Liver (tissue), 9 donors: ENCODE measurements around the gene HIVEP2. TPM values are rescaled to one million over a fixed set of nuclear protein-coding genes. Genes with fewer than 3 reads are reported as not detected.

ENCODE experiments used
- DNase-seq: peaks from one replicate; pipeline ENCODE4 v3.0.0-alpha.2; 2017; ENCODE audit warnings: low spot score
- H3K27ac ChIP-seq, 2 donors: one replicate each; pipeline ENCODE4 v1.7.0; 2013; ENCODE audit warnings: inconsistent platforms in 2 of 2, low read length in 2 of 2, control low read depth in 1 of 2, low read depth in 1 of 2, mild to moderate bottlenecking in 1 of 2
- H3K27me3 ChIP-seq, 4 donors: one replicate each; pipeline versions ENCODE4 v1.6.1 to v1.7.0; 2013; ENCODE audit warnings: low read length in 3 of 4, inconsistent platforms in 1 of 4, mild to moderate bottlenecking in 1 of 4, moderate library complexity in 1 of 4; ENCODE audit not compliant: control insufficient read depth in 4 of 4, insufficient read depth in 4 of 4
- H3K36me3 ChIP-seq, 4 donors: one replicate each; pipeline versions ENCODE4 v1.6.1 to v1.7.0; 2013; ENCODE audit warnings: low read length in 3 of 4, mild to moderate bottlenecking in 3 of 4, low read depth in 1 of 4, moderate library complexity in 1 of 4; ENCODE audit not compliant: control insufficient read depth in 4 of 4, insufficient read depth in 3 of 4
- H3K4me1 ChIP-seq, 4 donors: one replicate each; pipeline versions ENCODE4 v1.6.1 to v1.7.0; 2013; ENCODE audit warnings: low read length in 3 of 4, mild to moderate bottlenecking in 3 of 4, moderate library complexity in 1 of 4; ENCODE audit not compliant: control insufficient read depth in 4 of 4, insufficient read depth in 4 of 4
- H3K4me3 ChIP-seq, 3 donors: one replicate each; pipeline versions ENCODE4 v1.6.1 to v1.7.0; 2013; ENCODE audit warnings: low read length in 3 of 3, control low read depth in 1 of 3, low read depth in 1 of 3, mild to moderate bottlenecking in 1 of 3
- H3K9ac ChIP-seq, 2 donors: one replicate each; pipeline ENCODE4 v1.7.0; 2013; ENCODE audit warnings: low read length in 2 of 2, mild to moderate bottlenecking in 2 of 2, moderate library complexity in 2 of 2, control low read depth in 1 of 2, low read depth in 1 of 2
- H3K9me3 ChIP-seq, 4 donors: one replicate each; pipeline versions ENCODE4 v1.6.1 to v1.7.0; 2013; ENCODE audit warnings: low read length in 3 of 4; ENCODE audit not compliant: control insufficient read depth in 4 of 4
- EGR1 ChIP-seq, 2 donors: IDR thresholded peaks; 2 replicates each; pipeline ENCODE4 v1.6.1; 2016 to 2018; ENCODE audit warnings: antibody characterized with exemption in 2 of 2, low read depth in 2 of 2
- FOXA1 ChIP-seq: IDR thresholded peaks from 2 replicates; pipeline ENCODE4 v1.6.1; 2016; ENCODE audit warnings: antibody characterized with exemption
- FOXA2 ChIP-seq: IDR thresholded peaks from 2 replicates; pipeline ENCODE4 v1.6.1; 2016; ENCODE audit warnings: antibody characterized with exemption
- GABPA ChIP-seq, 2 donors: IDR thresholded peaks in 1 of 2; conservative IDR thresholded peaks in 1 of 2; 2 replicates each; pipeline ENCODE4 v1.6.1; 2016; ENCODE audit warnings: antibody characterized with exemption in 2 of 2, mild to moderate bottlenecking in 1 of 2, moderate library complexity in 1 of 2
- HNF4A ChIP-seq, 2 donors: conservative IDR thresholded peaks; 2 replicates each; pipeline ENCODE4 v1.6.1; 2016; ENCODE audit warnings: antibody characterized with exemption in 2 of 2, mild to moderate bottlenecking in 2 of 2
- HNF4G ChIP-seq: IDR thresholded peaks from 2 replicates; pipeline ENCODE4 v1.6.1; 2016; ENCODE audit warnings: antibody characterized with exemption
- JUND ChIP-seq, 2 donors: IDR thresholded peaks; 2 replicates each; pipeline ENCODE4 v1.6.1; 2016; ENCODE audit warnings: antibody characterized with exemption in 2 of 2
- NR2F2 ChIP-seq: IDR thresholded peaks from 2 replicates; pipeline ENCODE4 v1.6.1; 2016; ENCODE audit warnings: antibody characterized with exemption
- RAD21 ChIP-seq, 2 donors: IDR thresholded peaks; 2 replicates each; pipeline ENCODE4 v1.6.1; 2016; ENCODE audit warnings: antibody characterized with exemption in 2 of 2, mild to moderate bottlenecking in 2 of 2
- RXRA ChIP-seq, 2 donors: IDR thresholded peaks; 2 replicates each; pipeline ENCODE4 v1.6.1; 2017 to 2018; ENCODE audit warnings: antibody characterized with exemption in 2 of 2, mild to moderate bottlenecking in 1 of 2
- SP1 ChIP-seq: IDR thresholded peaks from 2 replicates; pipeline ENCODE4 v1.6.1; 2018; ENCODE audit warnings: antibody characterized with exemption, mild to moderate bottlenecking
- TAF1 ChIP-seq: conservative IDR thresholded peaks from 2 replicates; pipeline ENCODE4 v1.6.1; 2016; ENCODE audit warnings: antibody characterized with exemption, mild to moderate bottlenecking
- YY1 ChIP-seq: IDR thresholded peaks from 2 replicates; pipeline ENCODE4 v1.6.1; 2016; ENCODE audit warnings: antibody characterized with exemption, mild to moderate bottlenecking
- WGBS: extraction: QIAGEN DNeasy Blood & Tissue Kit; methylation state at CpG from one replicate; pipeline ENCODE4 v1.1.7; 2013; 5-methylcytosine and 5-hydroxymethylcytosine counted together
- polyA plus RNA-seq, 2 donors: library from polyadenylated mRNA; stranded (reverse) in 1 of 2; unstranded in 1 of 2; fragments of 200-250 nt in 1 of 2; fragments of >200 nt in 1 of 2; fragmentation: Nextera tagmentation in 1 of 2; extraction: Ambion mirVana in 1 of 2; gene quantifications; one replicate each; pipeline versions ENCODE4 v1.2.1 to v1.2.3, GENCODE V29; 2013 to 2015
- total RNA-seq, 2 donors: library from RNA; depleted of rRNA; stranded (reverse); fragments of >200 nt; gene quantifications; one replicate each; pipeline ENCODE4 v1.2.3, GENCODE V29; 2014
- TF ChIP-seq, protein P1 (sequence below): IDR thresholded peaks from 2 replicates; pipeline ENCODE4 v1.6.1; 2016; ENCODE audit warnings: antibody characterized with exemption, mild to moderate bottlenecking
- TF ChIP-seq, protein P2 (sequence below): IDR thresholded peaks from 2 replicates; pipeline ENCODE4 v1.6.1; 2016; ENCODE audit warnings: antibody characterized with exemption
- TF ChIP-seq, protein P3 (sequence below): IDR thresholded peaks from 2 replicates; pipeline ENCODE4 v1.6.1; 2016; ENCODE audit warnings: antibody characterized with exemption
- TF ChIP-seq, protein P4 (sequence below): IDR thresholded peaks from 2 replicates; pipeline ENCODE4 v1.6.1; 2016; ENCODE audit warnings: antibody characterized with exemption
- TF ChIP-seq, protein P5 (sequence below): fragments of 150-350 bp; IDR thresholded peaks from 2 replicates; pipeline ENCODE4 v1.5.1; 2017; ENCODE audit warnings: improper control_type of control experiment, low read depth, low read length; ENCODE audit not compliant: missing input control
- donor health status: healthy.
- donor health status: healthy.
- donor health status: healthy.
- donor health status: healthy.
- donor health status: healthy.

HIVEP2 gene
- total and polyA plus RNA-seq, 4 donors = 0.82 to 6.6 (median 1.3) TPM

DNA sequence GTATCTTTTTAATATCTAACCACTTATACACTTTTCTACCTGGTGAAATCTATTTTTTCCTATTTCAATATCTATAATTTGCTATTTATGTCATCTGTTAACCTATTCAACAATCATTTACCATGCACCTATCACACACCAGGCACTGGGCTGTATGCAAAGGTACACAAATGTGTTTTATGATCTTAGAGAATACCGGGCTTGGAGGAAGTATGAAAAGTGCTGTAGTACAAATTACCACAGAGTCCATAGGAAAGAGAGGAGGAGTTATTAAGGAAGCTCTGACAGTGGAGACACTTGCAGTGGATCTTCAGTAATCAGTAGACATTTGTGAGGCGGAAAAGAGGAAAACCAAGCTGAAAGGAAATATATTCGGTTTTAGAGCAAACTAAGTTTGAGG, 96.0 kb downstream of the HIVEP2 start:
- DNase-seq = no peak
- H3K27me3 ChIP-seq = no peaks in the 10 kb centered on the region
- H3K27ac ChIP-seq = no peak overlapping the region
- peaks cover 6 to 42% (median 20%) of the 10 kb centered on the region in 4 donors for H3K4me1 ChIP-seq
- TF ChIP-seq, protein P1, sequence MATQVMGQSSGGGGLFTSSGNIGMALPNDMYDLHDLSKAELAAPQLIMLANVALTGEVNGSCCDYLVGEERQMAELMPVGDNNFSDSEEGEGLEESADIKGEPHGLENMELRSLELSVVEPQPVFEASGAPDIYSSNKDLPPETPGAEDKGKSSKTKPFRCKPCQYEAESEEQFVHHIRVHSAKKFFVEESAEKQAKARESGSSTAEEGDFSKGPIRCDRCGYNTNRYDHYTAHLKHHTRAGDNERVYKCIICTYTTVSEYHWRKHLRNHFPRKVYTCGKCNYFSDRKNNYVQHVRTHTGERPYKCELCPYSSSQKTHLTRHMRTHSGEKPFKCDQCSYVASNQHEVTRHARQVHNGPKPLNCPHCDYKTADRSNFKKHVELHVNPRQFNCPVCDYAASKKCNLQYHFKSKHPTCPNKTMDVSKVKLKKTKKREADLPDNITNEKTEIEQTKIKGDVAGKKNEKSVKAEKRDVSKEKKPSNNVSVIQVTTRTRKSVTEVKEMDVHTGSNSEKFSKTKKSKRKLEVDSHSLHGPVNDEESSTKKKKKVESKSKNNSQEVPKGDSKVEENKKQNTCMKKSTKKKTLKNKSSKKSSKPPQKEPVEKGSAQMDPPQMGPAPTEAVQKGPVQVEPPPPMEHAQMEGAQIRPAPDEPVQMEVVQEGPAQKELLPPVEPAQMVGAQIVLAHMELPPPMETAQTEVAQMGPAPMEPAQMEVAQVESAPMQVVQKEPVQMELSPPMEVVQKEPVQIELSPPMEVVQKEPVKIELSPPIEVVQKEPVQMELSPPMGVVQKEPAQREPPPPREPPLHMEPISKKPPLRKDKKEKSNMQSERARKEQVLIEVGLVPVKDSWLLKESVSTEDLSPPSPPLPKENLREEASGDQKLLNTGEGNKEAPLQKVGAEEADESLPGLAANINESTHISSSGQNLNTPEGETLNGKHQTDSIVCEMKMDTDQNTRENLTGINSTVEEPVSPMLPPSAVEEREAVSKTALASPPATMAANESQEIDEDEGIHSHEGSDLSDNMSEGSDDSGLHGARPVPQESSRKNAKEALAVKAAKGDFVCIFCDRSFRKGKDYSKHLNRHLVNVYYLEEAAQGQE = no peak
- no peak for TF ChIP-seq YY1
- TF ChIP-seq FOXA1 = no peak
- TF ChIP-seq FOXA2 = no peak
- TF ChIP-seq, protein P2, sequence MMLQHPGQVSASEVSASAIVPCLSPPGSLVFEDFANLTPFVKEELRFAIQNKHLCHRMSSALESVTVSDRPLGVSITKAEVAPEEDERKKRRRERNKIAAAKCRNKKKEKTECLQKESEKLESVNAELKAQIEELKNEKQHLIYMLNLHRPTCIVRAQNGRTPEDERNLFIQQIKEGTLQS = no peak
- no peak for TF ChIP-seq RXRA (IDR thresholded peaks at IDR 0.05)
- TF ChIP-seq, protein P3, sequence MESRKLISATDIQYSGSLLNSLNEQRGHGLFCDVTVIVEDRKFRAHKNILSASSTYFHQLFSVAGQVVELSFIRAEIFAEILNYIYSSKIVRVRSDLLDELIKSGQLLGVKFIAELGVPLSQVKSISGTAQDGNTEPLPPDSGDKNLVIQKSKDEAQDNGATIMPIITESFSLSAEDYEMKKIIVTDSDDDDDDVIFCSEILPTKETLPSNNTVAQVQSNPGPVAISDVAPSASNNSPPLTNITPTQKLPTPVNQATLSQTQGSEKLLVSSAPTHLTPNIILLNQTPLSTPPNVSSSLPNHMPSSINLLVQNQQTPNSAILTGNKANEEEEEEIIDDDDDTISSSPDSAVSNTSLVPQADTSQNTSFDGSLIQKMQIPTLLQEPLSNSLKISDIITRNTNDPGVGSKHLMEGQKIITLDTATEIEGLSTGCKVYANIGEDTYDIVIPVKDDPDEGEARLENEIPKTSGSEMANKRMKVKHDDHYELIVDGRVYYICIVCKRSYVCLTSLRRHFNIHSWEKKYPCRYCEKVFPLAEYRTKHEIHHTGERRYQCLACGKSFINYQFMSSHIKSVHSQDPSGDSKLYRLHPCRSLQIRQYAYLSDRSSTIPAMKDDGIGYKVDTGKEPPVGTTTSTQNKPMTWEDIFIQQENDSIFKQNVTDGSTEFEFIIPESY = no peak
- TF ChIP-seq HNF4G = no peak
- no peak for TF ChIP-seq NR2F2
- no peak for TF ChIP-seq HNF4A (conservative IDR thresholded peaks at IDR 0.05)
- no peak for TF ChIP-seq GABPA (IDR thresholded peaks at IDR 0.05 in 1 of 2, conservative IDR thresholded peaks at IDR 0.05 in 1 of 2)
- TF ChIP-seq EGR1 (IDR thresholded peaks at IDR 0.05; ENCODE audit: low read depth in 2 of 2) = no peak
- no peak overlapping the region for H3K9ac ChIP-seq
- no peaks in the 10 kb centered on the region for H3K9me3 ChIP-seq
- no peak overlapping the region for H3K4me3 ChIP-seq
- WGBS = 83% methylated on average over 3 of the region's 3 CpGs
- H3K36me3 ChIP-seq = no peaks in the 10 kb centered on the region

DNA sequence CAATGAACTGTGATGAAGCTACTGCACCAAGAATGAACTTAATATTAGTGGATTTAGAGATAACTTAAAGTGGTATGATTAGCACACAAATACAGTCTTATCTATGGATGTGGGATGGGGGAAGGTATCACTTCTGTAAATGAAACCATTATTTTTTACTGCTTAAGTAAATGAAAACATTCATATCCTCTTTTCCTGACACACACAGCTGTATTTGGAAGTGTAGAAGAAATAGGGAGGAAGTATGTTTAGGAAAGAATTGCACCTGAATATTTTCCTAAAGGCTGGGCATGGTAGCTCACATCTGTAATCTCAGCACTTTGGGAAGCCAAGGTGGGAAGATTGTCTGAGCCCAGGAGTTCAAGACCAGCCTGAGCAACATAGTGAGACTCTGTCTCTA, 96.8 kb downstream of the HIVEP2 start:
- no peak for DNase-seq
- Histone ChIP-seq H3K9ac (no peak overlapping the region), H3K4me3 (no peak overlapping the region), H3K27me3 (no peaks in the 10 kb centered on the region), H3K27ac (no peak overlapping the region), H3K36me3 (no peaks in the 10 kb centered on the region), H3K4me1 (peaks cover 6 to 42% (median 20%) of the 10 kb centered on the region in 4 donors), H3K9me3 (no peaks in the 10 kb centered on the region)
- TF ChIP-seq TAF1 (no peak), FOXA1 (no peak), RAD21 (IDR thresholded peaks at IDR 0.05) (no peak), HNF4G (no peak), FOXA2 (no peak), EGR1 (IDR thresholded peaks at IDR 0.05; ENCODE audit: low read depth in 2 of 2) (no peak), HNF4A (conservative IDR thresholded peaks at IDR 0.05) (no peak), RXRA (IDR thresholded peaks at IDR 0.05) (no peak), YY1 (no peak), JUND (IDR thresholded peaks at IDR 0.05) (no peak), GABPA (IDR thresholded peaks at IDR 0.05 in 1 of 2, conservative IDR thresholded peaks at IDR 0.05 in 1 of 2) (no peak), NR2F2 (no peak), SP1 (no peak)
- TF ChIP-seq, protein P3 = no peak
- TF ChIP-seq, protein P4, sequence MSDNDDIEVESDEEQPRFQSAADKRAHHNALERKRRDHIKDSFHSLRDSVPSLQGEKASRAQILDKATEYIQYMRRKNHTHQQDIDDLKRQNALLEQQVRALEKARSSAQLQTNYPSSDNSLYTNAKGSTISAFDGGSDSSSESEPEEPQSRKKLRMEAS = no peak
- TF ChIP-seq, protein P1 = no peak
- TF ChIP-seq, protein P2 = no peak
- TF ChIP-seq, protein P5, sequence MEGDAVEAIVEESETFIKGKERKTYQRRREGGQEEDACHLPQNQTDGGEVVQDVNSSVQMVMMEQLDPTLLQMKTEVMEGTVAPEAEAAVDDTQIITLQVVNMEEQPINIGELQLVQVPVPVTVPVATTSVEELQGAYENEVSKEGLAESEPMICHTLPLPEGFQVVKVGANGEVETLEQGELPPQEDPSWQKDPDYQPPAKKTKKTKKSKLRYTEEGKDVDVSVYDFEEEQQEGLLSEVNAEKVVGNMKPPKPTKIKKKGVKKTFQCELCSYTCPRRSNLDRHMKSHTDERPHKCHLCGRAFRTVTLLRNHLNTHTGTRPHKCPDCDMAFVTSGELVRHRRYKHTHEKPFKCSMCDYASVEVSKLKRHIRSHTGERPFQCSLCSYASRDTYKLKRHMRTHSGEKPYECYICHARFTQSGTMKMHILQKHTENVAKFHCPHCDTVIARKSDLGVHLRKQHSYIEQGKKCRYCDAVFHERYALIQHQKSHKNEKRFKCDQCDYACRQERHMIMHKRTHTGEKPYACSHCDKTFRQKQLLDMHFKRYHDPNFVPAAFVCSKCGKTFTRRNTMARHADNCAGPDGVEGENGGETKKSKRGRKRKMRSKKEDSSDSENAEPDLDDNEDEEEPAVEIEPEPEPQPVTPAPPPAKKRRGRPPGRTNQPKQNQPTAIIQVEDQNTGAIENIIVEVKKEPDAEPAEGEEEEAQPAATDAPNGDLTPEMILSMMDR = no peak
